Endometrium (tissue), 2 donors: ENCODE data around the gene CDHR1.
"Not testable (repeated sequence)": the region's sequence is repeated elsewhere in the genome, so short reads cannot be mapped to it uniquely, and the experiment has no call there.

Source experiments
- FAIRE-seq: peaks from 2 replicates; lab custom pipeline; 2012; peaks lifted over from hg19 to GRCh38; lab: Jason Lieb, UNC
- donor health status: control.
- donor health status: control.

The CDHR1 gene

GRCh38 chr10:84194424-84195043 is at the start of gene CDHR1:
Gene CDHR1, plus strand, starts transcription at chr10:84194537. Its CDS starts 224 bp downstream, at chr10:84194761.
- no peak for FAIRE-seq

DNA sequence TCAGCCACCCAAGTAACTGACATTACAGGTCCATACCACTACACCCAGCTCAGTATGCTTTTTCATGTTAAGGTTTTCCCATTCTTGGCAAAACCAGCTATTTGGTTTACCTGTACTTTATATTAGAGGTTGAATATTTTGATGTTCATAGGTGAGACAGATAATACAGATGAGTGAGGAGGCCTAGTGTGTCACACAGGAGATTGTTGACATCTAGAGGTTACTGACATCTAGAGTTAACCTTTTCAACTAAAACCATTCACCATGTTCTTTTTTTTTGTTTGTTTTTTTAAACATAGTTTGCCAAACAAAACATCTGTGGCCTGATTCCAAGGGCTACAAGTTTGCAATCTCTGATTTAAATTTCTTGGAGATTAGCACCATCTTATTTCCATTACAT is 47.0 kb upstream of the CDHR1 start:
- FAIRE-seq, result no peak

DNA sequence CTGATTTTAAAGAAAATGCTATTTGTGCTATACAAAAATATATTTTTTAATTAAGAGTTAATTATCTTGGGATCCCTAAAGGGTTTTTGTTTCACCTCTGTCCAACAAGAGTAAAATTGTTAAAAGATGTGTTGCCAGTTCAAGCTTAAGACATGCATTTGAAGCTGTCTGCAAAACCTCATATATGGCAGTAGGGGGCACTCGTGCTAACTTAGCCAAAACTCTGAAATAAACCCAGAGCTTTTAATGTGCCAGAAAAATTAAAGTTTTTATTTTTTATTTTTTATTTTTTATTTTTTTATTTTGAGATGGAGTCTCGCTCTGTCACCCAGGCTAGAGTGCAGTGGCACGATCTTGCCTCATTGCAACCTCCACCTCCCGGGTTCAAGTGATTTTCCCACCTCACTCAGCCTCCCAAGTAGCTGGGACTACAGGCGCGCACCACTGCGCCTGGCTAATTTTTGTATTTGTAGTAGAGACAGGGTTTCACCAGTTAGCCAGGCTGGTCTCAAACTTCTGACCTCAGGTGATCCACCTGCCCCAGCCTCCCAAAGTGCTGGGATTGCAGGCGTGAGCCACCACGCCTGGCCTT is 46.2 kb upstream of the CDHR1 start:
- FAIRE-seq, result peak; percentile 60

DNA sequence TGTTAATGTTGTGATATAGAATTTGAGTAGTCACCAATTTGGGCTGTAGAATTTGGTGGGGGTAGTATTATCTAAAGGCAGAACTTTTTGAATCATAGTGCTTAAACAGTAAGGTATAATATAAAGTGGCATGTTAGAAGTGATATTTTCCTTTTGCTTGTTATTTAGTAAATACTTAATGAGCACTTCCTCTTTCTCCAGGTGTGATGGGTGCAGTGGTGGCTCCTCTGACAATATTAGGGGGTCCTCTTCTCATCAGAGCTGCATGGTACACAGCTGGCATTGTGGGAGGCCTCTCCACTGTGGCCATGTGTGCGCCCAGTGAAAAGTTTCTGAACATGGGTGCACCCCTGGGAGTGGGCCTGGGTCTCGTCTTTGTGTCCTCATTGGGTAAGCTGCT is 44.5 kb upstream of the CDHR1 start:
- no peak for FAIRE-seq

GRCh38 chr10:84152769-84153168 is 41.6 kb upstream of the CDHR1 start:
- FAIRE-seq, result no peak

DNA sequence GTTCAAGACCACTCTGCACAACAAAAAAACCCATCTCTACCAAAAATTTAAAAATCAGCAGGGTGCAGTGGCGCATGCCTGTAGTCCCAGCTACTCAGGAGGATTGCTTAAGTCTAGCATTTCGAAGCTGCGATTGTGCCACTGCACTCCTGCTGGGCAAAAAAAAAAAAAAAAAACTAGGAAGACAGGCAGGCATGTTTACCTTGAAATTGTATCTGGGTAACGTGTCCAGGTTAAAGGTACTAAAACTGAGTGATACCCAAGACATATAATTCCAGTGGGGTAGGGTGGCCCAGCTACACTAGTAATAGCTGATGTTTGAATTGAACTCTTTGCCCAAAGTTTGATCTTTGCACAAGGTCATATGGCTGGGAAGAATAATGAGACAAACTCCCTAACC is 38.8 kb upstream of the CDHR1 start:
- FAIRE-seq, result no peak

- FAIRE-seq, result no peak
Measured at GRCh38 chr10:84156009-84156408, 38.3 kb upstream of the CDHR1 start.

DNA sequence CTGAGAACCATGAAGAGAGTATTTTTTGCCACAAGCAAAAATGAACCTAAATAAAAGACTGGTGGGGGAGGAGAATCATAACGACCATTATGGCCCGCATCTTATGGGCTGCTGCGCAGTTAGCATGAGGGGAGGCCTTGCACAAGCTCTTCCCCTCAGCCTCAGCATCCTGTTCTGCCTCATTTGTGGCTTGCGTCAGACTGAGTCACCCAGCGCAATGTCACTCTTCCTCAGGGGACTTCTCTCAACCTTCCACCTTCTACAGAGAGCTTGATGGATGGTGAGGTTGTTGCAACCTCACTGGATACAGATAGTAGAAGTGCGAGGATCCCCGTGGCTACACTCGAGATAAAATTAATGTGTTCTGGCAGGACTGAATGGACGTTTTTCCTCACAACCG is 37.6 kb upstream of the CDHR1 start:
- no peak for FAIRE-seq

DNA sequence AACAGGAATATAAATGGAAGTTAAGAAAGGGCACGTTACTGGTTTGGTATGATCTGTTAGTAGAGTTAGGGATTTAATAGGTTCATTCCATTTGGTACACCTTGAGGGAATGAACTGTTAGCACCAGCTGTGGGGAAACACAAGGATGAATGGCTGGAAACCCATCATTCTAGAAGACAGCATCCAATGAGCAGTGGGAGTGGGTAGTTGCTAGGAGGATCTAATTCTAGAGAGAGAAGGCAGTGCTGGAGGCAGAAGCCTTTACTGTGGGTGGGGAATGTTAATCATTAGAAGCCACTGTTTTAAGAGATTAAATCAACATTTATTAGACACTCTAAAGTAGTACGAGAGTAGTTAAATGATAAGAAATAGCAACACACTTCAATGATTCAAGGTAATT is 36.3 kb upstream of the CDHR1 start:
- FAIRE-seq, result no peak

DNA sequence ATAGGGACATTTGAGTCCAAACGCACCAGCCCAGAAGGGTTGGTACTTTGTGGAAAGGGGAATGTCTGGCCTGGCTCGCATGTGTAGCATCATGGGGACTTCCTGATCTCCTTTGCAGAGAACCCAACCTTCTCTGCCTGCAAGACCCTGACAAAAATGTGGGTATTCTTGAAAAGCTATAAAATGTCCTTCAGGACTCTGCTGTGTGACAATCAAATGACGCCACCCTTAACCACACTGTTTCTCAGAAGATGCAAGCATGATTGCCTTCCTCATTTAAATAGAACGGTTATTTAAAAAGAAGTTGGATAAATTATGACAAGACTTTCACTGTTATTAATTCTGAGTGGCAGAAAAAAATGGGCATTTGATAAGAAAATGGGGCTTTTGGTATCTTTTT is 35.8 kb upstream of the CDHR1 start:
- no peak for FAIRE-seq

- FAIRE-seq, result no peak
Measured at GRCh38 chr10:84159076-84159685, 35.2 kb upstream of the CDHR1 start.

GRCh38 chr10:84160663-84161362 is 33.5 kb upstream of the CDHR1 start:
- no peak for FAIRE-seq

GRCh38 chr10:84163996-84164395 is 30.3 kb upstream of the CDHR1 start:
- no peak for FAIRE-seq

DNA sequence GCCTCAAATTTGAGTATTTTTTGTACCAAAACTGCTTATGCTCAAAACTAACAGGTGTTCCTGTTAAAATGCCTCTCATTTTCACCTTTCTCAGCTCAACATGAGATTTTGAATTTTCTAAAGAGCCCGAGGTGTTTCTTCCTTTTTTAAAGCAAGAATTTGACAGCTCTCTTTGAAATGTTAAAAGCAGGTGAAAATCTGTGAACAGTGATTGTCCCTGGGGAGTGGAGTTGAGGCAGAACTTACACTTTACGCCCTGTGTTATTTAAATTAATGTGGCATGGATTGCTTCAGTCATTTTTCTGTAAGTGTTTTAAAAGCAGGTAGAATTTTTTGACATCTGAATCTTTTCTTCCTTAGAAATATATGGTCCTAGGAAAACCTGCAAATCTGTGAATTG is 29.9 kb upstream of the CDHR1 start:
- no peak for FAIRE-seq

GRCh38 chr10:84166620-84167288 is 27.6 kb upstream of the CDHR1 start:
- no peak for FAIRE-seq

DNA sequence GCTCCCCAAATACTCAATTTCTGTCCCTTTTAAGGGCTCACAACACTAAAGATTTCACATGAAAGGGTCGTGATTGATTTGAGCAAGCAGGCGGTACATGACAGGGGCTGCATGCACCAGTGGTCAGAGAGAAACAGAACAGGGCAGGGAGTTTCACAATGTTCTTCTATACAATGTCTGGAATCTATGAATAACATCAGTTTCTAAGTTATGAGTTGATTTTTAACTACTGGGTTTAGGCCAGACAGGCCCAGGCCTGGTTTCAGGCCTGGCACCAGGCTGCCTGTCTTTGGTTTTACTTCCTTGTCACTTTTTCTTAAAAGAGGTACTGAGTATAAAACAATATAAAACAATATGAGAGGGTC is 27.1 kb upstream of the CDHR1 start:
- FAIRE-seq, result not testable (repeated sequence)

- not testable (repeated sequence) for FAIRE-seq
Measured at GRCh38 chr10:84168382-84168781, 26.0 kb upstream of the CDHR1 start.

DNA sequence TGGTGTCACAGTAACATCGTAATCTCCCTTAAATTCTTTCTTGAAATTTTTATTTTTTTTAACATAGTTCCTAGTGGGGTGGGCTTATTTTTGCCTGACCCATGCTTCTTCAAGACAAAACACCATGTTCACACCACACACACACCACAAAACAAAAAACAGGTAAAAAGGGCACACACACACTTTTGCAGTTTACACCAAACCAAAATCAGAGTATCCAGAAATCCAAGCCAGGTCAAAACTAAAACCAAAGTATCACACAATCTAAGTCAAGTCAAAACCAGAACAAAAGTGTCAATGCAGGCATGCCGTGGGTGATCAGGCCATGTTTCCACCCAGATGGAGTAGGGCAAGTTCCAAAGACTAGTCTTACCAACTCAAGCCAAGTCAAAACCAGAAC is 23.1 kb upstream of the CDHR1 start:
- FAIRE-seq, result not testable (repeated sequence)

GRCh38 chr10:84171700-84172466 is 22.5 kb upstream of the CDHR1 start:
- FAIRE-seq, result not testable (repeated sequence)

DNA sequence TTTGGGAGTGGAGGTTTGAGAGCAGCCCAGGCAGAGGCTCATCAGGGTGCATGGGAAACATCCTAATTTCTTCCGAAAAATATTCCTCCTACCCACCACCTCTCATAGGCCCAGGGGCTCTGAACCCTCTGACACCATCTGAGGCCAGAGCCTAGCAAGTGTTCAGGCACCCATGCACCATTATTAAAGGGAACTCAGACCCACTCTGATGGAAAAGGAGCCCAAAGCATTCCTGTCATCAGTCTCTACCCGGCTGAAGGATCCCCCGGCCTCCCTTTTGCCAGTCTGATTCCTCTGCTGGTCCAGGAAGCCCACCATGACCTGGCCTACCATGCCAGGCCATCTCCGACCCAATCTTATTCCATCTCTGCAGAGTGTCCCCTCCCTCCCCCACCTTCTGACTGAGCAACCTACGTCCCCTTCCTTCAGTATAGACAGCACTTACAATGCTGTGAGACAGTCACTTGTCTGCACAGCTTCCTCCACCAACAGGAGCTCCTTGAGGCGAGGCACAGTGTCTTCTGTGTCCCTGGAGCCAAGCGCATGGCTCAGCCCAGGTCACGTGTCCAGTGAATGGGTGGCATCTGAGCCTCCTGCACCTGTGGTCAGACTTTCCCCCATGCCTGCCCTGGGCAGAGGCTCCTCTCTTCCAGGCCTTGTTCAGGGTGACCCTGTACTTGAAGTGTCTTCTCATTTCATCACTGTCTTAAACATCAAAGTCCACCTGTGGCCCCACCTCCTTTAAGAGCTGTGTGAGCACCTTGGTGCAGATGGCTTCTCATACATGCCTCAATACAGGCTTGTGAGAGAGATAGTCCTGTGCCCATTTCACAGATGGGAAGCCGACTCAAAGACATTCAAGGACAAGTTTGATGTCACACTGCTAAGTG is 21.6 kb upstream of the CDHR1 start:
- no peak for FAIRE-seq

- FAIRE-seq, result no peak
Measured at GRCh38 chr10:84173501-84173929, 20.8 kb upstream of the CDHR1 start, which contains the start of gene GPR15LG. Gene GPR15LG, plus strand, starts transcription at chr10:84173801. Its CDS starts 51 bp downstream, at chr10:84173852.
